Lower leg skin (tissue), 3 donors: ENCODE measurements around the gene ACYP2.

Source experiments
- POLR2A ChIP-seq, 2 donors: fragments of 450-650 bp; IDR thresholded peaks; one replicate each; pipeline ENCODE4 v1.6.1; 2016 to 2017; ENCODE audit warnings: antibody characterized with exemption in 2 of 2, mild to moderate bottlenecking in 1 of 2, moderate library complexity in 1 of 2
- TF ChIP-seq, protein P1 (sequence below), 3 donors: fragments of 450-650 bp; IDR thresholded peaks; one replicate each; pipeline ENCODE4 v1.5.1; 2016; ENCODE audit warnings: antibody characterized with exemption in 3 of 3, mild to moderate bottlenecking in 3 of 3, moderate library complexity in 2 of 3

- TF ChIP-seq, protein P1, sequence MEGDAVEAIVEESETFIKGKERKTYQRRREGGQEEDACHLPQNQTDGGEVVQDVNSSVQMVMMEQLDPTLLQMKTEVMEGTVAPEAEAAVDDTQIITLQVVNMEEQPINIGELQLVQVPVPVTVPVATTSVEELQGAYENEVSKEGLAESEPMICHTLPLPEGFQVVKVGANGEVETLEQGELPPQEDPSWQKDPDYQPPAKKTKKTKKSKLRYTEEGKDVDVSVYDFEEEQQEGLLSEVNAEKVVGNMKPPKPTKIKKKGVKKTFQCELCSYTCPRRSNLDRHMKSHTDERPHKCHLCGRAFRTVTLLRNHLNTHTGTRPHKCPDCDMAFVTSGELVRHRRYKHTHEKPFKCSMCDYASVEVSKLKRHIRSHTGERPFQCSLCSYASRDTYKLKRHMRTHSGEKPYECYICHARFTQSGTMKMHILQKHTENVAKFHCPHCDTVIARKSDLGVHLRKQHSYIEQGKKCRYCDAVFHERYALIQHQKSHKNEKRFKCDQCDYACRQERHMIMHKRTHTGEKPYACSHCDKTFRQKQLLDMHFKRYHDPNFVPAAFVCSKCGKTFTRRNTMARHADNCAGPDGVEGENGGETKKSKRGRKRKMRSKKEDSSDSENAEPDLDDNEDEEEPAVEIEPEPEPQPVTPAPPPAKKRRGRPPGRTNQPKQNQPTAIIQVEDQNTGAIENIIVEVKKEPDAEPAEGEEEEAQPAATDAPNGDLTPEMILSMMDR (IDR thresholded peaks at IDR 0.05) = no peak
- TF ChIP-seq POLR2A (IDR thresholded peaks at IDR 0.05) = no peak
Measured at GRCh38 chr2:54239427-54239826, 124.0 kb downstream of the ACYP2 start.
